Neural progenitor cell (in vitro differentiated cells): ENCODE measurements around the gene CD300E.

ENCODE experiments used
- EZH2 ChIP-seq: fragments of 200-600 bp; sonication (generic); IDR thresholded peaks from 2 replicates; pipeline ENCODE4 v1.6.1; 2017; ENCODE audit warnings: antibody characterized with exemption, mild to moderate bottlenecking, moderate library complexity
- EZH2phosphoT487 ChIP-seq: fragments of 200-600 bp; sonication (generic); IDR thresholded peaks from 2 replicates; pipeline ENCODE4 v1.6.1; 2017; ENCODE audit warnings: antibody characterized with exemption
- TF ChIP-seq, protein P1 (sequence below): fragments of 200-600 bp; sonication (generic); IDR thresholded peaks from 2 replicates; pipeline ENCODE4 v1.5.1; 2017; ENCODE audit warnings: antibody characterized with exemption, mild to moderate bottlenecking

DNA sequence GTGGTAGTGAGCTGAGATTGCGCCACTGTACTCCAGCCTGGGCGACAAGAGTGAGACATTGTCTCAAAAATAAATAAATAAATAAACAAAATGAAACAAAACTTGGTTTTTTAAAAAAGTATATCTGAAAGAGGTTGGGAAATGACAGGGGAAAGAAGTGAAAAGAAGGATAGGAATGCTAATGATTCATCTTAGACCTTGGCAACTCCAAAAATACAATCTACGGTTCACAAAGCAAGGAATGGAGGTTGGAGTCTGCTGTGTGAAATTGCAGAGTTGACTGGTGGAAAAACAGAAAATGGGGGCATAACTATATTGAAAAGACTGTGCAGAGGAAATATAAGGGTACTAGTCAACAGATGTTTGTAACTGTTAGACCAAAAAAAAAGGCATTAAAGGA lies 40.0 kb upstream of the CD300E start:
- no peak for TF ChIP-seq EZH2
- TF ChIP-seq, protein P1, sequence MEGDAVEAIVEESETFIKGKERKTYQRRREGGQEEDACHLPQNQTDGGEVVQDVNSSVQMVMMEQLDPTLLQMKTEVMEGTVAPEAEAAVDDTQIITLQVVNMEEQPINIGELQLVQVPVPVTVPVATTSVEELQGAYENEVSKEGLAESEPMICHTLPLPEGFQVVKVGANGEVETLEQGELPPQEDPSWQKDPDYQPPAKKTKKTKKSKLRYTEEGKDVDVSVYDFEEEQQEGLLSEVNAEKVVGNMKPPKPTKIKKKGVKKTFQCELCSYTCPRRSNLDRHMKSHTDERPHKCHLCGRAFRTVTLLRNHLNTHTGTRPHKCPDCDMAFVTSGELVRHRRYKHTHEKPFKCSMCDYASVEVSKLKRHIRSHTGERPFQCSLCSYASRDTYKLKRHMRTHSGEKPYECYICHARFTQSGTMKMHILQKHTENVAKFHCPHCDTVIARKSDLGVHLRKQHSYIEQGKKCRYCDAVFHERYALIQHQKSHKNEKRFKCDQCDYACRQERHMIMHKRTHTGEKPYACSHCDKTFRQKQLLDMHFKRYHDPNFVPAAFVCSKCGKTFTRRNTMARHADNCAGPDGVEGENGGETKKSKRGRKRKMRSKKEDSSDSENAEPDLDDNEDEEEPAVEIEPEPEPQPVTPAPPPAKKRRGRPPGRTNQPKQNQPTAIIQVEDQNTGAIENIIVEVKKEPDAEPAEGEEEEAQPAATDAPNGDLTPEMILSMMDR: no peak
- TF ChIP-seq EZH2phosphoT487: no peak
